ENCODE data around the gene NEK8. TPM values are rescaled to one million over a fixed set of nuclear protein-coding genes. Genes with fewer than 3 reads are reported as not detected.

The NEK8 gene
- total and polyA plus RNA-seq, 9 of the 15 experiments (the other 6 are each of a cell fraction or from before 2014, with no cell fraction given) = 0.98 to 16.6 (median 4.6) TPM

DNA sequence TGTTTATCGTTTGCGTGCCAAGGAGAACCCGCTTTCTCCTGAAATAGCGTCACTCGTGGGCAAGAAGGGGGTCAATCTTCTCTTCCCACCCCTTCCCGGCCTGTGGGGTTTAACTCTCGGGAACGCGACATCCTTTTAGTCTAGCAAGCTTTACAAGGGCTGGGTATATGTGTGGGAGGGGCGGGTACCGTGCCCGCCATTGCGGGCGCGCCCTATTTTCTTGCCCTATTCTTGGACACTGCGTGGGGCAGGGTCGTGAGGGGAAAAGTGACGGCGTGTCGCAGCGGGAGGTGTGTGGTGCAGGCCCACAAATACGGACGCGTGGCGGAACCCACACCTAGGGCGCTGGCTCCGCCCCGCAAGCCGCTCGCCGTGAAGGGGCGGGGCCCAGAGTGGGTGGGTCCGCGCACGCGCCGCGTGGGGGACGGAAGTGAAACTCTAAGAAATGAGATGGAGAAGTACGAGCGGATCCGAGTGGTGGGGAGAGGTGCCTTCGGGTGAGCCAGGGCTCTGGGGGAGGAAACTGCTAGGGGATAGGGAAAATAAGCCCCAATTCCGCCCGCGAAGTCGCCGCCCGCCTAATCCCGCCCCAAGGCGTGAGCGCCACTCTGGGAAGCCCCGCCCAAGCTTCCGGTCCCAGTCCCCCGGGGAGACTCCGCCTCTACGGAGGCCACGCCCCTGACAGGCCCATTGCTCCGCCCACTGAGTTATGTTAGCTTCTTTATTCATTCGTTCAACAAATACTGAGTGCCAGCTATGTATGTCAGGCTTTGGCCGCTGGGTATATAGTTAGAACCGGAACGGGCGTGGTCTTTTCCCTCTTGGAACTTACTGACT is at the start of gene NEK8 (continued):
- peak; percentile 73 for TF ChIP-seq ZFX (CRISPR knock-in tag; IDR thresholded peaks at IDR 0.05)
- TF ChIP-seq, protein P1, sequence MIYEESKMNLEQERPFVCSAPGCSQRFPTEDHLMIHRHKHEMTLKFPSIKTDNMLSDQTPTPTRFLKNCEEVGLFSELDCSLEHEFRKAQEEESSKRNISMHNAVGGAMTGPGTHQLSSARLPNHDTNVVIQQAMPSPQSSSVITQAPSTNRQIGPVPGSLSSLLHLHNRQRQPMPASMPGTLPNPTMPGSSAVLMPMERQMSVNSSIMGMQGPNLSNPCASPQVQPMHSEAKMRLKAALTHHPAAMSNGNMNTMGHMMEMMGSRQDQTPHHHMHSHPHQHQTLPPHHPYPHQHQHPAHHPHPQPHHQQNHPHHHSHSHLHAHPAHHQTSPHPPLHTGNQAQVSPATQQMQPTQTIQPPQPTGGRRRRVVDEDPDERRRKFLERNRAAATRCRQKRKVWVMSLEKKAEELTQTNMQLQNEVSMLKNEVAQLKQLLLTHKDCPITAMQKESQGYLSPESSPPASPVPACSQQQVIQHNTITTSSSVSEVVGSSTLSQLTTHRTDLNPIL (CRISPR knock-in tag; IDR thresholded peaks at IDR 0.05) = no peak
- TF ChIP-seq, protein P2, sequence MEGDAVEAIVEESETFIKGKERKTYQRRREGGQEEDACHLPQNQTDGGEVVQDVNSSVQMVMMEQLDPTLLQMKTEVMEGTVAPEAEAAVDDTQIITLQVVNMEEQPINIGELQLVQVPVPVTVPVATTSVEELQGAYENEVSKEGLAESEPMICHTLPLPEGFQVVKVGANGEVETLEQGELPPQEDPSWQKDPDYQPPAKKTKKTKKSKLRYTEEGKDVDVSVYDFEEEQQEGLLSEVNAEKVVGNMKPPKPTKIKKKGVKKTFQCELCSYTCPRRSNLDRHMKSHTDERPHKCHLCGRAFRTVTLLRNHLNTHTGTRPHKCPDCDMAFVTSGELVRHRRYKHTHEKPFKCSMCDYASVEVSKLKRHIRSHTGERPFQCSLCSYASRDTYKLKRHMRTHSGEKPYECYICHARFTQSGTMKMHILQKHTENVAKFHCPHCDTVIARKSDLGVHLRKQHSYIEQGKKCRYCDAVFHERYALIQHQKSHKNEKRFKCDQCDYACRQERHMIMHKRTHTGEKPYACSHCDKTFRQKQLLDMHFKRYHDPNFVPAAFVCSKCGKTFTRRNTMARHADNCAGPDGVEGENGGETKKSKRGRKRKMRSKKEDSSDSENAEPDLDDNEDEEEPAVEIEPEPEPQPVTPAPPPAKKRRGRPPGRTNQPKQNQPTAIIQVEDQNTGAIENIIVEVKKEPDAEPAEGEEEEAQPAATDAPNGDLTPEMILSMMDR (IDR thresholded peaks at IDR 0.05 in 2 of 3, conservative IDR thresholded peaks at IDR 0.05 in 1 of 3; ENCODE audit: insufficient read depth in 2 of 3, low read depth in 1 of 3, low read length in 3 of 3) = no peak; a peak in 1 of 6 replicates
- no peak; the same call in 1 of the 2 replicates for TF ChIP-seq SMARCC2 (IDR thresholded peaks at IDR 0.05; ENCODE audit: low read depth)
- TF ChIP-seq, protein P3, sequence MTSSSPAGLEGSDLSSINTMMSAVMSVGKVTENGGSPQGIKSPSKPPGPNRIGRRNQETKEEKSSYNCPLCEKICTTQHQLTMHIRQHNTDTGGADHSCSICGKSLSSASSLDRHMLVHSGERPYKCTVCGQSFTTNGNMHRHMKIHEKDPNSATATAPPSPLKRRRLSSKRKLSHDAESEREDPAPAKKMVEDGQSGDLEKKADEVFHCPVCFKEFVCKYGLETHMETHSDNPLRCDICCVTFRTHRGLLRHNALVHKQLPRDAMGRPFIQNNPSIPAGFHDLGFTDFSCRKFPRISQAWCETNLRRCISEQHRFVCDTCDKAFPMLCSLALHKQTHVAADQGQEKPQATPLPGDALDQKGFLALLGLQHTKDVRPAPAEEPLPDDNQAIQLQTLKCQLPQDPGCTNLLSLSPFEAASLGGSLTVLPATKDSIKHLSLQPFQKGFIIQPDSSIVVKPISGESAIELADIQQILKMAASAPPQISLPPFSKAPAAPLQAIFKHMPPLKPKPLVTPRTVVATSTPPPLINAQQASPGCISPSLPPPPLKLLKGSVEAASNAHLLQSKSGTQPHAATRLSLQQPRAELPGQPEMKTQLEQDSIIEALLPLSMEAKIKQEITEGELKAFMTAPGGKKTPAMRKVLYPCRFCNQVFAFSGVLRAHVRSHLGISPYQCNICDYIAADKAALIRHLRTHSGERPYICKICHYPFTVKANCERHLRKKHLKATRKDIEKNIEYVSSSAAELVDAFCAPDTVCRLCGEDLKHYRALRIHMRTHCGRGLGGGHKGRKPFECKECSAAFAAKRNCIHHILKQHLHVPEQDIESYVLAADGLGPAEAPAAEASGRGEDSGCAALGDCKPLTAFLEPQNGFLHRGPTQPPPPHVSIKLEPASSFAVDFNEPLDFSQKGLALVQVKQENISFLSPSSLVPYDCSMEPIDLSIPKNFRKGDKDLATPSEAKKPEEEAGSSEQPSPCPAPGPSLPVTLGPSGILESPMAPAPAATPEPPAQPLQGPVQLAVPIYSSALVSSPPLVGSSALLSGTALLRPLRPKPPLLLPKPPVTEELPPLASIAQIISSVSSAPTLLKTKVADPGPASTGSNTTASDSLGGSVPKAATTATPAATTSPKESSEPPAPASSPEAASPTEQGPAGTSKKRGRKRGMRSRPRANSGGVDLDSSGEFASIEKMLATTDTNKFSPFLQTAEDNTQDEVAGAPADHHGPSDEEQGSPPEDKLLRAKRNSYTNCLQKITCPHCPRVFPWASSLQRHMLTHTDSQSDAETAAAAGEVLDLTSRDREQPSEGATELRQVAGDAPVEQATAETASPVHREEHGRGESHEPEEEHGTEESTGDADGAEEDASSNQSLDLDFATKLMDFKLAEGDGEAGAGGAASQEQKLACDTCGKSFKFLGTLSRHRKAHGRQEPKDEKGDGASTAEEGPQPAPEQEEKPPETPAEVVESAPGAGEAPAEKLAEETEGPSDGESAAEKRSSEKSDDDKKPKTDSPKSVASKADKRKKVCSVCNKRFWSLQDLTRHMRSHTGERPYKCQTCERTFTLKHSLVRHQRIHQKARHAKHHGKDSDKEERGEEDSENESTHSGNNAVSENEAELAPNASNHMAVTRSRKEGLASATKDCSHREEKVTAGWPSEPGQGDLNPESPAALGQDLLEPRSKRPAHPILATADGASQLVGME (CRISPR knock-in tag; IDR thresholded peaks at IDR 0.05) = no peak
- TF ChIP-seq, protein P4, sequence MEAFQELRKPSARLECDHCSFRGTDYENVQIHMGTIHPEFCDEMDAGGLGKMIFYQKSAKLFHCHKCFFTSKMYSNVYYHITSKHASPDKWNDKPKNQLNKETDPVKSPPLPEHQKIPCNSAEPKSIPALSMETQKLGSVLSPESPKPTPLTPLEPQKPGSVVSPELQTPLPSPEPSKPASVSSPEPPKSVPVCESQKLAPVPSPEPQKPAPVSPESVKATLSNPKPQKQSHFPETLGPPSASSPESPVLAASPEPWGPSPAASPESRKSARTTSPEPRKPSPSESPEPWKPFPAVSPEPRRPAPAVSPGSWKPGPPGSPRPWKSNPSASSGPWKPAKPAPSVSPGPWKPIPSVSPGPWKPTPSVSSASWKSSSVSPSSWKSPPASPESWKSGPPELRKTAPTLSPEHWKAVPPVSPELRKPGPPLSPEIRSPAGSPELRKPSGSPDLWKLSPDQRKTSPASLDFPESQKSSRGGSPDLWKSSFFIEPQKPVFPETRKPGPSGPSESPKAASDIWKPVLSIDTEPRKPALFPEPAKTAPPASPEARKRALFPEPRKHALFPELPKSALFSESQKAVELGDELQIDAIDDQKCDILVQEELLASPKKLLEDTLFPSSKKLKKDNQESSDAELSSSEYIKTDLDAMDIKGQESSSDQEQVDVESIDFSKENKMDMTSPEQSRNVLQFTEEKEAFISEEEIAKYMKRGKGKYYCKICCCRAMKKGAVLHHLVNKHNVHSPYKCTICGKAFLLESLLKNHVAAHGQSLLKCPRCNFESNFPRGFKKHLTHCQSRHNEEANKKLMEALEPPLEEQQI (IDR thresholded peaks at IDR 0.05) = no peak
- TF ChIP-seq, protein P5, sequence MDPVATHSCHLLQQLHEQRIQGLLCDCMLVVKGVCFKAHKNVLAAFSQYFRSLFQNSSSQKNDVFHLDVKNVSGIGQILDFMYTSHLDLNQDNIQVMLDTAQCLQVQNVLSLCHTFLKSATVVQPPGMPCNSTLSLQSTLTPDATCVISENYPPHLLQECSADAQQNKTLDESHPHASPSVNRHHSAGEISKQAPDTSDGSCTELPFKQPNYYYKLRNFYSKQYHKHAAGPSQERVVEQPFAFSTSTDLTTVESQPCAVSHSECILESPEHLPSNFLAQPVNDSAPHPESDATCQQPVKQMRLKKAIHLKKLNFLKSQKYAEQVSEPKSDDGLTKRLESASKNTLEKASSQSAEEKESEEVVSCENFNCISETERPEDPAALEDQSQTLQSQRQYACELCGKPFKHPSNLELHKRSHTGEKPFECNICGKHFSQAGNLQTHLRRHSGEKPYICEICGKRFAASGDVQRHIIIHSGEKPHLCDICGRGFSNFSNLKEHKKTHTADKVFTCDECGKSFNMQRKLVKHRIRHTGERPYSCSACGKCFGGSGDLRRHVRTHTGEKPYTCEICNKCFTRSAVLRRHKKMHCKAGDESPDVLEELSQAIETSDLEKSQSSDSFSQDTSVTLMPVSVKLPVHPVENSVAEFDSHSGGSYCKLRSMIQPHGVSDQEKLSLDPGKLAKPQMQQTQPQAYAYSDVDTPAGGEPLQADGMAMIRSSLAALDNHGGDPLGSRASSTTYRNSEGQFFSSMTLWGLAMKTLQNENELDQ (CRISPR knock-in tag; IDR thresholded peaks at IDR 0.05; ENCODE audit: borderline replicate concordance) = no peak
- TF ChIP-seq ZBTB1 (CRISPR knock-in tag; IDR thresholded peaks at IDR 0.05; ENCODE audit: borderline replicate concordance, low read depth) = 0 out of 2 replicates have a peak, but pooled peaks have one; percentile 15
- TF ChIP-seq NFATC3 (IDR thresholded peaks at IDR 0.05) = no peak
- TF ChIP-seq ZFP30 (CRISPR knock-in tag; IDR thresholded peaks at IDR 0.05; ENCODE audit: borderline replicate concordance) = no peak
- TF ChIP-seq STAT5B (CRISPR knock-in tag; IDR thresholded peaks at IDR 0.05) = no peak

All from K562 (cell line).